IMR-90 (cell line): ENCODE measurements around the gene LRRC36. TPM values are rescaled to one million over a fixed set of nuclear protein-coding genes. Genes with fewer than 3 reads are reported as not detected.

Experiments
- ATAC-seq: fragments of 200-7000 bp; cut with Tn5 transposase; 2 replicates; pipeline ENCODE4 v1.9.1; 2020; ENCODE audit warnings: low read depth, mild to moderate bottlenecking, moderate library complexity
- BruUV-seq: library from RNA; stranded (reverse); fragments of 400-500 nt; replicated peaks from 2 replicates; lab custom pipeline; 2021; lab: Mats Ljungman, UMichigan
- CTCF ChIA-PET: fragments of 300-600 bp; formaldehyde crosslinking; extraction: SDS; loops from one replicate; lab custom pipeline; 2021; ENCODE audit warnings: antibody characterized with exemption; lab: Yijun Ruan, JAX
- POLR2A ChIA-PET: fragments of 300-600 bp; sonication (Branson Sonifier 250); formaldehyde crosslinking; loops from one replicate; lab custom pipeline; 2022; ENCODE audit warnings: antibody characterized with exemption; ENCODE audit not compliant: unreplicated experiment; lab: Charles Lee
- DNase-seq: peaks from one replicate; pipeline ENCODE4 v3.0.0; 2013
- H2AFZ ChIP-seq: replicated peaks from 2 replicates; pipeline ENCODE3; 2013; ENCODE audit warnings: low read length, mild to moderate bottlenecking; ENCODE audit not compliant: poor library complexity
- H2AK5ac ChIP-seq: 2 replicates; pipeline ENCODE4 v1.6.1; 2013; ENCODE audit warnings: low read depth, low read length, inconsistent platforms
- H2AK9ac ChIP-seq: replicated peaks from 2 replicates; pipeline ENCODE3; 2013; ENCODE audit warnings: mild to moderate bottlenecking, low read depth, low read length, moderate library complexity; ENCODE audit not compliant: poor library complexity
- H2BK120ac ChIP-seq: 2 replicates; pipeline ENCODE4 v1.6.1; 2013; ENCODE audit warnings: low read depth, low read length, inconsistent platforms
- H2BK15ac ChIP-seq: 3 replicates; pipeline ENCODE4 v1.6.1; 2013; ENCODE audit warnings: low read depth, low read length, inconsistent platforms
- H2BK20ac ChIP-seq: 2 replicates; pipeline ENCODE4 v1.6.1; 2013; ENCODE audit warnings: low read depth, mild to moderate bottlenecking, inconsistent platforms, low read length, moderate library complexity
- H2BK5ac ChIP-seq: 2 replicates; pipeline ENCODE4 v1.6.1; 2013; ENCODE audit warnings: mild to moderate bottlenecking, low read depth, low read length, inconsistent platforms; ENCODE audit not compliant: poor library complexity, severe bottlenecking
- H3K14ac ChIP-seq: replicated peaks from 2 replicates; pipeline ENCODE4 v1.6.1; 2013; ENCODE audit warnings: low read depth, low read length, inconsistent platforms
- H3K18ac ChIP-seq: 2 replicates; pipeline ENCODE4 v1.6.1; 2013; ENCODE audit warnings: low read depth, low read length, control low read depth
- H3K23ac ChIP-seq: 2 replicates; pipeline ENCODE4 v1.6.1; 2013; ENCODE audit warnings: low read depth, low read length, inconsistent platforms
- H3K27ac ChIP-seq: 2 replicates; pipeline ENCODE4 v1.5.1; 2013; ENCODE audit warnings: mild to moderate bottlenecking, control low read depth, low read length; ENCODE audit not compliant: insufficient read depth
- H3K27me3 ChIP-seq: 2 replicates; pipeline ENCODE4 v1.6.1; 2013; ENCODE audit warnings: low read length; ENCODE audit not compliant: control insufficient read depth, insufficient read depth
- H3K36me3 ChIP-seq: 2 replicates; pipeline ENCODE4 v1.6.1; 2013; ENCODE audit warnings: low read length, mixed read lengths; ENCODE audit not compliant: control insufficient read depth, insufficient read depth
- H3K4ac ChIP-seq: 2 replicates; pipeline ENCODE4 v1.6.1; 2013; ENCODE audit warnings: low read depth, low read length, inconsistent platforms
- H3K4me1 ChIP-seq: 2 replicates; pipeline ENCODE4 v1.6.1; 2013; ENCODE audit warnings: low read length, mixed read lengths; ENCODE audit not compliant: control insufficient read depth, insufficient read depth
- H3K4me2 ChIP-seq: 2 replicates; pipeline ENCODE4 v1.6.1; 2013; ENCODE audit warnings: low read depth, mild to moderate bottlenecking, control low read depth, low read length, moderate library complexity
- H3K4me3 ChIP-seq: 2 replicates; pipeline ENCODE4 v1.5.1; 2013; ENCODE audit warnings: low read depth, mild to moderate bottlenecking, control low read depth, low read length, moderate library complexity; ENCODE audit not compliant: insufficient read depth
- H3K56ac ChIP-seq: 2 replicates; pipeline ENCODE4 v1.6.1; 2013; ENCODE audit warnings: low read length, inconsistent platforms; ENCODE audit not compliant: insufficient read depth; ENCODE audit errors: extremely low read depth
- H3K79me1 ChIP-seq, 2 experiments: 2 replicates each; pipeline ENCODE4 v1.6.1; 2013; ENCODE audit warnings: low read length in 2 of 2, inconsistent platforms in 1 of 2, low read depth in 1 of 2
- H3K9ac ChIP-seq: 2 replicates; pipeline ENCODE4 v1.6.1; 2013; ENCODE audit warnings: low read depth, low read length, control low read depth
- H3K9me1 ChIP-seq: 2 replicates; pipeline ENCODE4 v1.6.1; 2013; ENCODE audit warnings: low read length, inconsistent platforms; ENCODE audit not compliant: insufficient read depth
- H3K9me3 ChIP-seq: 2 replicates; pipeline ENCODE4 v1.6.1; 2013; ENCODE audit warnings: low read length; ENCODE audit not compliant: control insufficient read depth, insufficient read depth
- H4K20me1 ChIP-seq: 2 replicates; pipeline ENCODE4 v1.6.1; 2013; ENCODE audit warnings: low read length, inconsistent platforms; ENCODE audit not compliant: insufficient read depth
- H4K5ac ChIP-seq: 2 replicates; pipeline ENCODE4 v1.6.1; 2013; ENCODE audit warnings: mild to moderate bottlenecking, low read depth, low read length, control low read depth
- H4K8ac ChIP-seq, 2 experiments: 2 replicates each; pipeline ENCODE4 v1.6.1; 2013; ENCODE audit warnings: low read depth in 2 of 2, low read length in 2 of 2, control low read depth in 1 of 2, inconsistent platforms in 1 of 2
- H4K91ac ChIP-seq: 2 replicates; pipeline ENCODE4 v1.6.1; 2013; ENCODE audit warnings: low read depth, low read length, inconsistent platforms; ENCODE audit not compliant: insufficient read depth
- BHLHE40 ChIP-seq: fragments of 150-350 bp; IDR thresholded peaks from 2 replicates; pipeline ENCODE4 v1.6.1; 2016; ENCODE audit warnings: mild to moderate bottlenecking, low read depth, low read length
- CEBPB ChIP-seq: IDR thresholded peaks from 2 replicates; pipeline ENCODE4 v1.6.1; 2012; ENCODE audit warnings: low read depth, low read length, improper control_type of control experiment
- CHD1 ChIP-seq: IDR thresholded peaks from 2 replicates; pipeline ENCODE4 v1.6.1; 2012; ENCODE audit warnings: low read depth, low read length, improper control_type of control experiment
- FOS ChIP-seq: fragments of 150-350 bp; IDR thresholded peaks from 2 replicates; pipeline ENCODE4 v1.6.1; 2016; ENCODE audit warnings: low read depth, low read length
- MAZ ChIP-seq: IDR thresholded peaks from 2 replicates; pipeline ENCODE4 v1.6.1; 2012; ENCODE audit warnings: low read depth, mild to moderate bottlenecking, low read length, improper control_type of control experiment, moderate library complexity, borderline replicate concordance
- POLR2A ChIP-seq: IDR thresholded peaks from 2 replicates; pipeline ENCODE4 v1.6.1; 2012; ENCODE audit warnings: mild to moderate bottlenecking, low read depth, low read length
- RCOR1 ChIP-seq: IDR thresholded peaks from 2 replicates; pipeline ENCODE4 v1.6.1; 2012; ENCODE audit warnings: mild to moderate bottlenecking, low read length, improper control_type of control experiment; ENCODE audit not compliant: insufficient replicate concordance
- WGBS, 2 experiments: methylation state at CpG; one replicate each; pipeline versions ENCODE4 v1.1.5 to v1.1.7; 2013; ENCODE audit warnings: missing lambda C conversion rate in 2 of 2; ENCODE audit not compliant: insufficient read length in 1 of 2; ENCODE audit errors: extremely low coverage in 2 of 2; 5-methylcytosine and 5-hydroxymethylcytosine counted together
- dilution Hi-C: fragments of 300-500 bp; cut with HindIII; formaldehyde crosslinking; loops from one replicate; pipeline ENCODE4 v1.14.3; 2018; ENCODE audit warnings: low sequenced_read_pairs; ENCODE audit not compliant: unreplicated experiment
- in situ Hi-C: fragments of 300-500 bp; cut with MboI; formaldehyde crosslinking; loops from 3 replicates; pipeline ENCODE4 v1.14.3; 2019; ENCODE audit warnings: low sequenced_read_pairs, inconsistent platforms, mixed read lengths
- intact Hi-C: fragments of 100-400 bp; cut with micrococcal nuclease; formaldehyde crosslinking; loops from 2 replicates; pipeline ENCODE4 v1.10.0; 2022
- polyA plus RNA-seq, 3 experiments: library from polyadenylated mRNA; depleted of rRNA; stranded (reverse); fragments of >200 nt; gene quantifications; 2 replicates each; pipeline ENCODE4 v1.2.3, GENCODE V29; 2012; ENCODE audit warnings: low replicate concordance in 1 of 3
- total RNA-seq: library from RNA; depleted of rRNA; stranded (reverse); fragments of >200 nt; gene quantifications from 2 replicates; pipeline ENCODE4 v1.2.3, GENCODE V29; 2012
- TF ChIP-seq, protein P1 (sequence below): fragments of 150-350 bp; IDR thresholded peaks from 2 replicates; pipeline ENCODE4 v1.6.1; 2017; ENCODE audit warnings: mild to moderate bottlenecking, antibody characterized with exemption, low read length, low read depth
- TF ChIP-seq, protein P2 (sequence below): conservative IDR thresholded peaks from 2 replicates; pipeline ENCODE4 v1.5.1; 2012; ENCODE audit warnings: mild to moderate bottlenecking, low read depth, low read length, improper control_type of control experiment

LRRC36 gene
- total and polyA plus RNA-seq, 2 of the 4 experiments (the other 2 are of a cell fraction), result 0.18 to 0.29 TPM

DNA sequence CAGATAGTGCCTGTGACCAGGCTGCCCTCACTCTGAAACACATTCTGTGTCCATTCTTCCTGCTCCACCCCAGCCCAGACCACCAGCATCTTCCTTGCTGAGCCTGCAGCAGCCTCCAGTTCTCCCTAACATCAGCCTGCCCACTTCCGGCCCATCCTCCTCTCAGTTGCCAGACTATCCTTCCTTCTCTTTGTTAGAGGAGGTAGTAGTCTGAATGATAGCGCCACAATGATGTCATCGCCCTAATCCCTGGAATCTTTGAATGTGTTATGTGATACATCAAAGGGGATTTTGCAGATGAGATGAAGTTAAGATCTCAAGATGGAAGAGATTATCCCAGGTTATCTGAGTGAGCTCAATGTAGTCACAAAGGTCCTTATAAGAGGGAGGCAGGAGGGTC, 92.9 kb downstream of the LRRC36 start:
- peak overlapping the region; percentile 18 for H2AFZ ChIP-seq
- TF ChIP-seq MAZ, result no peak
- no peak for TF ChIP-seq CEBPB
- TF ChIP-seq POLR2A, result no peak
- TF ChIP-seq, protein P1, sequence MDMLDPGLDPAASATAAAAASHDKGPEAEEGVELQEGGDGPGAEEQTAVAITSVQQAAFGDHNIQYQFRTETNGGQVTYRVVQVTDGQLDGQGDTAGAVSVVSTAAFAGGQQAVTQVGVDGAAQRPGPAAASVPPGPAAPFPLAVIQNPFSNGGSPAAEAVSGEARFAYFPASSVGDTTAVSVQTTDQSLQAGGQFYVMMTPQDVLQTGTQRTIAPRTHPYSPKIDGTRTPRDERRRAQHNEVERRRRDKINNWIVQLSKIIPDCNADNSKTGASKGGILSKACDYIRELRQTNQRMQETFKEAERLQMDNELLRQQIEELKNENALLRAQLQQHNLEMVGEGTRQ, result no peak
- TF ChIP-seq BHLHE40, result no peak
- TF ChIP-seq CHD1, result no peak
- no peak for TF ChIP-seq FOS
- TF ChIP-seq, protein P2, sequence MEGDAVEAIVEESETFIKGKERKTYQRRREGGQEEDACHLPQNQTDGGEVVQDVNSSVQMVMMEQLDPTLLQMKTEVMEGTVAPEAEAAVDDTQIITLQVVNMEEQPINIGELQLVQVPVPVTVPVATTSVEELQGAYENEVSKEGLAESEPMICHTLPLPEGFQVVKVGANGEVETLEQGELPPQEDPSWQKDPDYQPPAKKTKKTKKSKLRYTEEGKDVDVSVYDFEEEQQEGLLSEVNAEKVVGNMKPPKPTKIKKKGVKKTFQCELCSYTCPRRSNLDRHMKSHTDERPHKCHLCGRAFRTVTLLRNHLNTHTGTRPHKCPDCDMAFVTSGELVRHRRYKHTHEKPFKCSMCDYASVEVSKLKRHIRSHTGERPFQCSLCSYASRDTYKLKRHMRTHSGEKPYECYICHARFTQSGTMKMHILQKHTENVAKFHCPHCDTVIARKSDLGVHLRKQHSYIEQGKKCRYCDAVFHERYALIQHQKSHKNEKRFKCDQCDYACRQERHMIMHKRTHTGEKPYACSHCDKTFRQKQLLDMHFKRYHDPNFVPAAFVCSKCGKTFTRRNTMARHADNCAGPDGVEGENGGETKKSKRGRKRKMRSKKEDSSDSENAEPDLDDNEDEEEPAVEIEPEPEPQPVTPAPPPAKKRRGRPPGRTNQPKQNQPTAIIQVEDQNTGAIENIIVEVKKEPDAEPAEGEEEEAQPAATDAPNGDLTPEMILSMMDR, result no peak
- TF ChIP-seq RCOR1, result no peak

More for the DNA sequence above, 92.9 kb downstream of the LRRC36 start:
- Histone ChIP-seq H4K5ac (no peak overlapping the region), H2AK5ac (no peak overlapping the region), H3K18ac (no peak overlapping the region), H3K4me2 (no peak overlapping the region), H2BK20ac (no peak overlapping the region), H2BK120ac (no peak overlapping the region), H3K4me3 (no peak overlapping the region), H3K27me3 (peaks cover 6% of the 10 kb centered on the region), H3K14ac (no peak overlapping the region), H3K56ac (no peak overlapping the region), H2BK15ac (no peak overlapping the region), H3K36me3 (no peaks in the 10 kb centered on the region), H4K91ac (no peak overlapping the region), H2AK9ac (no peak overlapping the region), H3K4ac (no peak overlapping the region), H3K4me1 (no peaks in the 10 kb centered on the region; the same call in 1 of the 2 replicates), H3K9me3 (no peaks in the 10 kb centered on the region), H2BK5ac (no peak overlapping the region), H3K23ac (no peak overlapping the region), H3K79me1 (peaks cover 2 to 9% of the 10 kb centered on the region in 2 experiments; a peak in 3 of 4 replicates), H3K9me1 (no peaks in the 10 kb centered on the region), H4K8ac (no peak overlapping the region), H3K9ac (no peak overlapping the region), H4K20me1 (no peaks in the 10 kb centered on the region), H3K27ac (no peak overlapping the region)
- in situ Hi-C loops (no loop called here), dilution Hi-C loops (no loop called here), intact Hi-C loops (no loop called here)
- BruUV-seq, result no TSS peak
- CTCF ChIA-PET, result no interaction called here
- DNase-seq (peak; percentile 25), ATAC-seq (no peak)
- WGBS, 2 experiments, result 100% methylated on average over 2 of the region's 3 CpGs; no CpG with 5 or more reads in 1 of the 2 experiments
- POLR2A ChIA-PET, result no interaction called here
